Stimulated activated CD4-positive, alpha-beta T cell treated with anti-CD3 and anti-CD28 coated beads, Interleukin-1b, Interleukin-23, amount 100 ng/mL, for 1 hour (primary cell): ENCODE measurements around the gene LRRFIP2.
"Not testable (repeated sequence)": the region's sequence is repeated elsewhere in the genome, so short reads cannot be mapped to it uniquely, and the experiment has no call there.

Experiments used
- DNase-seq, 2 donors: peaks; one replicate each; pipeline ENCODE4 v3.0.0-alpha.2; 2020; ENCODE audit warnings: low read depth in 2 of 2

The LRRFIP2 gene, protein sequence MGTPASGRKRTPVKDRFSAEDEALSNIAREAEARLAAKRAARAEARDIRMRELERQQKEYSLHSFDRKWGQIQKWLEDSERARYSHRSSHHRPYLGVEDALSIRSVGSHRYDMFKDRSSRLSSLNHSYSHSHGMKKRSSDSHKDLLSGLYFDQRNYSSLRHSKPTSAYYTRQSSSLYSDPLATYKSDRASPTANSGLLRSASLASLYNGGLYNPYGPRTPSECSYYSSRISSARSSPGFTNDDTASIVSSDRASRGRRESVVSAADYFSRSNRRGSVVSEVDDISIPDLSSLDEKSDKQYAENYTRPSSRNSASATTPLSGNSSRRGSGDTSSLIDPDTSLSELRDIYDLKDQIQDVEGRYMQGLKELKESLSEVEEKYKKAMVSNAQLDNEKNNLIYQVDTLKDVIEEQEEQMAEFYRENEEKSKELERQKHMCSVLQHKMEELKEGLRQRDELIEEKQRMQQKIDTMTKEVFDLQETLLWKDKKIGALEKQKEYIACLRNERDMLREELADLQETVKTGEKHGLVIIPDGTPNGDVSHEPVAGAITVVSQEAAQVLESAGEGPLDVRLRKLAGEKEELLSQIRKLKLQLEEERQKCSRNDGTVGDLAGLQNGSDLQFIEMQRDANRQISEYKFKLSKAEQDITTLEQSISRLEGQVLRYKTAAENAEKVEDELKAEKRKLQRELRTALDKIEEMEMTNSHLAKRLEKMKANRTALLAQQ

GRCh38 chr3:37174532-37175126 lies at the start of gene LRRFIP2:
TSS of gene LRRFIP2 (minus strand) at chr3:37174582. CDS start at chr3:37148983, 25,599 bp downstream.
- no peak for DNase-seq

DNA sequence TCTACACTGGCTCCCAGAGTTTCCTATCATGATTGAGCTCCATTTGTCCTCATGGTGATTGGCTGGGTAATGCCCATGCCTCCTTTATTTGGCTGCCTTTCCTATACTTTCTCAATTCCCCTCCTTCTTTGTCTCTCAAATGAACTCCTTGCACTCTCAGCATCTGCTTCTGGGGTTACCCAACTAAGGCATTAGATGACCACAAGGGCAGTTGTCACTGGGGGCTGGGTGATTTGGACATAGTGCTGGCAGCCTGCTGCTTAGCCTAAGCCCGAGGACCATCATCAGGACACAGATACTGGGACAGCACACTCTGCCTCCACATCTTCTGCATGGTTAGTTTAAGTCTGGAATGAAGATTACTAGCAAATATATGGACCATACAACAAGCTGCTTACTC lies 49.2 kb upstream of the LRRFIP2 start:
- DNase-seq, result no peak

GRCh38 chr3:37223141-37223558 lies 48.8 kb upstream of the LRRFIP2 start:
- DNase-seq, result no peak

DNA sequence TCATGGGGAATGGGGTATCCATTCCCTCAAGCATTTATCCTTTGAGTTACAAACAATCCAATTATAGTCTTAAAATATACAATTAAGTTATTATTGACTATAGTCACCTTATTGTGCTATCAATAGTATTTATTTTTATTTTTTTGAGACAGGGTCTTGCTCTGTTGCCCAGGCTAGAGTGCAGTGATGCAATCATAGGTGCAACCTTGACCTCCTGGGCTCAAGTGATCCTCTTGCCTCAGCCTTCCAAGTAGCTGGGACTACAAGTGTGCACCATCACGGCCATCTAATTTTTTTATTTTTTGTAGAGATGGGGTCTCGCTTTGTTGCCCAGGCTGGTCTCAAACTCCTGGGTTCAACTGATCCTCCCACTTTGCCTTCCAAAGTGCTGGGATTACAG lies 48.2 kb upstream of the LRRFIP2 start:
- DNase-seq, result not testable (repeated sequence)

DNA sequence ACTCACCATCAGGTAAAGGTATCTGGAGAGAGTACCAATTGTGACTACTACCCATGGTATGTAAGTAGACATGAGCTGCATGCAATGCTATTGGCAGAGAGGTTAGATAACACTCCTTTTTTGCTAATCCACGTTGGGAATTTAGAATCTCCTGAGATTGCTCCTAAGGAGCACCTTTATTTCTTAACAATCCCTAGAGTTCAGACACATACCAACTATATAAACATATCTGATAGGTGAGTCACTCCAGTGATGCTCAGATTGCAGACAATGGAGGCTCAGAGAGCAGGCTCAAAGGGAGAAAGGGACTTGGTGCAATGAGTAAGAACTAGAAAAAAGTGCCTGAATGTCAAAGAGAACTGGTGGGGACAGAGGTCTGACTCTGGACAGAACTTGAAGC lies 47.0 kb upstream of the LRRFIP2 start:
- no peak for DNase-seq

DNA sequence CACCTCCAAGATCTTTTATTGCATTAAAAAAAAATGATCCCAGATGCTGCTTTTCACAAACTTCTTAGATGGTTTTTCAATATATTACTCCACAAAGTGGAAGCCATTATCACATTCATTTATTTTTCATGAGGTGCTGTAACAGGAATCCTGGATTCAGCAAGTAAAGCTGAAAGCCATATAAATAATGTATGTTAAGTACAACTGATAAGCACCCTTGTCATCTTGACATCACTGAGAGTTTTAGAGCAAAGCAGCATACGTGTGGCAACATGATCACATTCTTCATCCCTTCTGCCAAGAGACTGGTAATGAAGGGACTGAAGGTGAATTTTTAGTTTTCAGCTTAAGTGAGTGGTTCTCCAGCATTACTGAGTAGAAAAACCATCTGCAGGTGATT lies 44.9 kb upstream of the LRRFIP2 start:
- no peak for DNase-seq

DNA sequence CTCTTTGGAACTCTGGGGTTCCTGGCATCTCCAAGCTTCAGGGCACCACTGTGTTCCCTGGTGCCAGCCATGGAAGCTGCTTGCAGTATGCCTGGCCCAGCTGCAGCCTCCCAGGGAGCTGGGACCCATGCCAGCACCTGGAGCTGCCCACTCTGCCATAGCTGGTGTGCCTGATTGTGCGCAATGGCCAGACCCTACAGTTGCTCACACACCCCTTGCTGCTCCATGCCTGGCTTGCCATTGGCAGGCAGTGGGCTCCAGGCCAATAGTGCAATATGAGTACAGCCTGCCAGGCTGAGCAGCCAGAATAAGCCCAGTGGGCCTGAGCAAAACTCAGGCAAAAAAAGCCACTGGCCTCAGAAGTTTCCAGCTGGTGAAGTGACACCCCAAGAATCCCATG lies 43.8 kb upstream of the LRRFIP2 start:
- no peak for DNase-seq

DNA sequence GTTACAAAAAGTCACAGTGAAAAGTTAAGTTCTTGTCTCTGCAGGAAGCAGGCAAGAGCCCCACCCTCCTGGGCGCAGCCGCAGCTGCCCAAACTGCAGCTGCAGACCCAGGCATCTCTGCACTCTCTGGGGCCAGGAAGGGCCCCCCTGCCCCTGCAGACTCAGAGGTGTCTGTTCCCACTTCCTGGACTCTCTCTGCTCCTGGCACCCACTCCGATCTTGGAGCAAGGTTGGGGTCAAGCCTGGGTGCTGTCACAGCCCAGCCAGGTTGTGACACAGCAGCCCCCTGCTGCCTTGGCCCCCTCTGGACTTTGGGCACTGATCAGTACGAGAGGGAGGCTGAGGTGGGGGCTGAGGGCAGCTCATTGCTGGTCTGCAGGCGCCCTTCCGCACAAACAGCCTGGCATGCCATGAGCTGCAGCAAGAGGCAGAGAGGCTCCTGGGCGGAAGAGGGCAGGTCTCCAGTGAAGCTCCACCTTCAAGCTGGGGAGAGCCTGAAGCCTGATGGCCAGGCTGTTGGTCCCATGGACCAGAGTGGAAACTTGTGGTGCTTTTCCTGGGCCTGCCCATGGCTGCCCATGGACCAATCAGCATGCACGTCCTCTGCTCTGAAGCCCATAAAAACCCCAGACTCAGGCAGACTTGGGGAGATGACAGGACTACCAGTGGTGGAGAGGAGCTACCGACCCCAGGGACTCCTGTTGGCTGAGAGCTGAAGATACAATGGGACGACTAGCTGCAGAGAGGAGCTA lies 42.9 kb upstream of the LRRFIP2 start:
- DNase-seq, result no peak

DNA sequence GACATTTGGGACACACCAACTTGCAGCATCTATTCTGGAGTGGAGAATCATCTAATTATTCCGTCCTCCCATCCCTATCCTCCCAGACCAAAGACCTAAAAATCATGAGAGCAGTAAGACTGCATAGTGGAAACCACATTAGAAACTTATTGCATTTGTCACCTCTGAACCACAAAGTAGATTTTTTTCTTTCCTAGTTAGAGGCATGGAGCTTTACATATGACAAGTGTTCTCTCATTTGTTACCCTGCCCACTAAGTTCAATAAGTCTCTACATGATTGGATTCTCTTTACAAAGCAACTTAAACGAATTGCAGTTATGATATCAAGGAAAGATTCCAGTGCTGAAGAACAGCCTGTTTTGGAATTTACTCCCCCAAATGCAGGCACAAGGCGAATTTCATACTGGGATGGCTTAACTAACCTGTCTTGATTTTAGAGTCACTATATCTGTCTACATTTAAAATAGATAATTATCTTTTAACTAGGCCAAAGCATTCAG lies 42.3 kb upstream of the LRRFIP2 start:
- no peak for DNase-seq

DNA sequence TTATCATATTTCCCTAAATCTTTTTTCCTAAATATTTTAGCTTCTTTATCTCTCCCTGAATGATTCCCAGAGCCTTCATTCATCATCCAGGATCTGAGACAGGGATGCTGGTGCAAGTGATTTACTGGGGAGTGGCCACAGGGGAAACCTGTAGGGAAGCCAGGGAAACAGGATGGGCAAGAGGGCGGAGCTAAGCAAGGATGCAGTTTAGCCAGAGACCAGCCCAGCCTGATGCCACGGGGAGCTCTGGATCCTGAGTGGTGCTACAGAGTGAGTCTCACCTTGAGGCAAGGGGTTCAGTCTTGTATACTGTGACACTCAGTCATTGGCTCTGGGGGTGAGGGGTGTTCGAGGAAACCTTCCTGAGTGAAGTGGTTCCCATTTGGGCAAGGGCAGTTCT lies 39.7 kb upstream of the LRRFIP2 start:
- DNase-seq, result no peak

DNA sequence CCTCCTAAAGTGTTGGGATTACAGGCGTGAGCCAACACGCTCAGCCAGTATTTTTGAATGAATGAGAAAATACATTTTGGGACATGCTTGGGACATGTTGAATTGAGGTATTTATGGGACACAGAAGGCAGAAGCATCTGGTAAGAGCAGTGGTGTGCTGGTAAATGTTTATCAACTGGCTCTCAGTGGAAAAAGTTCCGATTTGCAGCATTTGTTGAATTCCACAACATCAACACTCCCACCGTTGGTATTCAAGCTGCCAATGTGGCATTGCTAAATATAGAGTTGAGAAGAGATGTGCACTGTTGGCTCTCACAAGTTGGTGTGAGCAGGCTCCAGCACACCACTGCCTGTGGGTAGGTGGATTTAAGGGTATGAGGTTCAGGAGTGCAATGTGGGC lies 35.8 kb upstream of the LRRFIP2 start:
- DNase-seq, result no peak

DNA sequence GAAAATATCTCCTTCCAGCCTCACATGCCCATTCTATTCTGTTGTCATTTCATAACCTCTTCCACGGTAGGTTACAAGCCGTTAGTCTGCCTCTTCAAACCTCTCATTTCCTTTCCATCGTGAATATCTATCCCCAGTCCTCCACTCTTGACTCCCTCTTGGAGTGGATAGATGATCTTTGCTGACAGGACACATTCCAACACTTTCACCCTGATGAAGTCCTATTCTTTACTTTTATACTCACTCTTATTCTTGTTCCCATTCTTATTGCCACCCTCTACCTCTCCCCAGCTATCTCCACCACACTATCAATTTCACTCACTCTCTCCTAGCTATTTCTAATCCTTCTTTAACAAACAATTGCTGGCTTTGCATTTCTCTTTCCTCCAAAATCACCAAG lies 34.2 kb upstream of the LRRFIP2 start:
- DNase-seq, result not testable (repeated sequence)

DNA sequence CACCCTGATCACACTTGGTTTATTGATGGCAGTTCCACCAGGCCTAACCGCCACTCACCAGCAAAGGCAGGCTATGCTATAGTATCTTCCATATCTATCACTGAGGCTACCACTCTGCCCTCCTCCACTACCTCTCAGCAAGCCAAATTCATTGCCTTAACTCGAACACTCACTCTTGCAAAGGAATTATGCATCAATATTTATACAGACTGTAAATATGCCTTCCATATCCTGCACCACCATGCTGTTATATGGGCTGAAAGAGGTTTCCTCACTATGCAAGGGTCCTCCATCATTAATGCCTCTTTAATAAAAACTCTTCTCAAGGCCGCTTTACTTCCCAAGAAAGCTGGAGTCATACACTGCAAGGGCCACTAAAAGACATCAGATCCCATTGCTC lies 33.6 kb upstream of the LRRFIP2 start:
- DNase-seq, result not testable (repeated sequence)

GRCh38 chr3:37206041-37206440 lies 31.7 kb upstream of the LRRFIP2 start:
- DNase-seq, result not testable (repeated sequence)

DNA sequence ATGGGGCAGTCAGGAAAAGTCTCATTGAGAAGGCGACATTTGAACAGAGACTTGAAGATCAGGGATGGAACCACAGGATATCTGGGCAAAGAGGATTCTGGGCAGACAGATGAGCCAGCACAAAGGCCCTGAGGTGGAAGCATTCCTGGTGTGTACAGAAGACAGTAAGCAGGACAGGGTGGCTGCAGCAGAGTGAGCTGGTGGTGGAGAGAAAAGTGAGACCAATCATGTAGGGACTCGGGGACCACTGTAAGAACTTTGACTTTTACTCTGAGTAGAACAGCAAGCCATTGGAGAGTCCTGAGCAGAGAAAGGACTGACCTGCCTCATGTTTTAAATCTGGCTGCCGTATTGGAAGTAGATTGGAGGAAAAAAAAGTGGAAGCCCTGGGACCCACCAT lies 29.9 kb upstream of the LRRFIP2 start:
- no peak for DNase-seq

DNA sequence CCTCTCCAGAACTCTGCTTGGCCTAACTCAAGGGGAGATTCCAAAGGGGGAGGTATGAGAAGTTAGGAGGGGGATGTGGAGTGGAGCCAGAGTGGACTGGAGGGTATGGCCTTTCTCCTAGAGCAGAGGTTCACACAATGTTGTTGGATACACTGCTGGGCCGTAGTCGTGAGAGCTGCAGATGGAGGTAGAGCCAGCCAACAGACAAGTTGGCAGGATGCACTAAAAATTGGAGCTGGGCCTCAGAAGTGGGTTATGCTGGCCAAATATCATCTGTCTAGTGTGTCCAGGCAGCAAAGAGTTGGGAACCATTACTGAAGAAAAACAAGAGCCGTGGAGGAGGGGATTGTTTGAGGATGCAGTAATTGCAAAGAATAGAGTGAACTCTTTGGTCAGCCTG lies 27.7 kb upstream of the LRRFIP2 start:
- no peak for DNase-seq

DNA sequence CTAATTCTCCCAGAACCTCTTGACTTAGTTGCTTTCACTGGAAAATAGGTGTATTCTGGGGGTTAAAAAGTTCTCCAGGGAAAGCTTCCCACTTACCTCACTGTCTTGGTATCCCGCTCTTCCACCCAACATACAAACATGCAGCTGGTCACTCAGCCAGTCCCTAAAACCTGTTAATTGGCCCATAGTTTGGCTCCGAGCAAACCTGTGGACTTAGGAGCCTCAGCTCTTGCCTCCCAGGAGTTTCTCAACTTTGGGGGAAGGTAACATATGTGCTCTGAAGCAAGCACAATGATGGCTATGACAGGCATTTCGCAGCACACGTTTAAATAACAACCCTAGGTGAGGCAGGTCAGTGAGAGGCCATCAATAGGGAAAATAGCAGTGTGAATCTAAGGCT lies 25.8 kb upstream of the LRRFIP2 start:
- no peak for DNase-seq

DNA sequence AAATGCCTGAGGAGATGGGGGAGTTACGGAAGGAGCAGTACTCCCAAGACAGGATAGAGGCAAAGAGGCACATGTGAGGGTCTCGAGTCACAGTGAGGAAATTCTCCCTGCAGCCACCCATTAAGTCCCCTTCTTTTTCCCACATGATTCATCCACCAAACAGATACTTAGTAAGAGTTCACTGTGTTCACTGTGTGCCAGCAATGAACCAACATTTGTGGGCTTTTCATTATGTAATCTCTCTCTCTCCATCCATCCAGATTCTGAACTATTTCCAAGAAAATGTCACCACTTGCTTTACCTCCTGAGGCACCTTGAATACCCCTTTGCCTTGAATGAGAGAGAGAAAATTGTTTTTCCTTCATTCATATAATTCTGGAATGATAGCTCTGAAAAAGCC lies 24.6 kb upstream of the LRRFIP2 start:
- no peak for DNase-seq

DNA sequence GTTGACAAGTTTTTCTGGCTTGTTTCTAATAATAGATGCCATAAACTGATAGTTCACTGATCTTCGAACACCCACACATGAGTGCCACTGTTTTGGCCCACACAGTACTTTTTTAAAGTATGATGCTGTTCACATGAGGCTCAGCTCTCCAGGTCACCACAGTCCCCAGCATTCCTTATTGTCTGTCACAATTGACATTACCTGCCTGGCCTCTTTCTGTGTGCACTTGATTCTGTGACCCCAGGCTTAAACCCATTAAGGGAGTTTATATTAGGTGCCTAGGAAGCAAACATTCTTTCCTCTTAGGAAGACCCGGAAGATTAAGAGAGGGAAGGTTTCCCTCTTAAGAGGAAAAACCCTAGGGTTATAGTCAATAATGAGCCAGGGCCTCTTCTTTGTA lies 24.2 kb upstream of the LRRFIP2 start:
- no peak for DNase-seq

- DNase-seq, result no peak
Measured at GRCh38 chr3:37197810-37198371, 23.5 kb upstream of the LRRFIP2 start.

GRCh38 chr3:37194533-37194932 lies 20.2 kb upstream of the LRRFIP2 start:
- no peak for DNase-seq

- no peak for DNase-seq
Measured at GRCh38 chr3:37190667-37191066, 16.3 kb upstream of the LRRFIP2 start.
